Activated CD8-positive, alpha-beta memory T cell treated with anti-CD3 and anti-CD28 coated beads, Interleukin-2, amount 50 U/mL, for 4 hours (primary cell): ENCODE results near the gene CD46.

Experiments
- DNase-seq: peaks from one replicate; pipeline ENCODE4 v3.0.0-alpha.2; 2020

CD46 gene

DNA sequence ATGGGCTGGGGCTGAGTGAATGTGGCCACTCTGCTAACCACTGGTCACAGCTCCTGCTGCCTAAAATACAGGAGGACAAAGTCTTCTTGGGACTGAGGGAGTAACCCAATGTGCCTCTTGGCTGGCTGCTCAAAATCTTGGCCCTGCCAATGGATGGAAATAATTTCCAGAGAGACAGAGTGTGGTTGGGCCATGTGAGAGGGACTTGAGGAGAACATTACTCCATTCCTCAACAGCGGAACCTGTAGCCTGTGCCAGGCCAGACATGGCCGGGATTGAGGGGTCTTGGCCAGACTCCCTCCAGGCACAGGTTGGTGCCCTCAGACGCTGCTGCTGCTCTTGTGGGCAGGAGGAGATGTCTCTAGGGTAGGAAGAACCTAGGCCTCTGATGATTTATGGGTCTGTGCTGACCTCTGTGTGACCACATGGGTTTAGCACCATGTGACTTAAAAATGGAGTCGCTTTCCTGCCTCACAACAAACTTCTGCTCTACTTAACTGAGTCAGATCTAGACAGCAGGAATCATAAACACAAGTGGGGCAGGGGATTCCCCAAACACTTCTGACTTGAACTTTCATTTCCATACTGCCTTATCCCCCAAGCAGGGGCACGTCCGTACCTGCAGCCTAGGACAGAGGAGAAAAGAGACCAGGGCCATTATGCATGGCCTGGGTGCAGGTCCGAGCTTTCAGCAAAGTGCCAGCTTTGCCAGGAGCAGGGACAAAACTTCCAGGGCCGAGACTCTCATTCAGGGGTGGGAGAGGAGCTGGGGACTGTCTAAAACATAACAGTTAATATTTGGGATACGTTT, 79.9 kb downstream of the CD46 start:
- DNase-seq: peak; percentile 37

DNA sequence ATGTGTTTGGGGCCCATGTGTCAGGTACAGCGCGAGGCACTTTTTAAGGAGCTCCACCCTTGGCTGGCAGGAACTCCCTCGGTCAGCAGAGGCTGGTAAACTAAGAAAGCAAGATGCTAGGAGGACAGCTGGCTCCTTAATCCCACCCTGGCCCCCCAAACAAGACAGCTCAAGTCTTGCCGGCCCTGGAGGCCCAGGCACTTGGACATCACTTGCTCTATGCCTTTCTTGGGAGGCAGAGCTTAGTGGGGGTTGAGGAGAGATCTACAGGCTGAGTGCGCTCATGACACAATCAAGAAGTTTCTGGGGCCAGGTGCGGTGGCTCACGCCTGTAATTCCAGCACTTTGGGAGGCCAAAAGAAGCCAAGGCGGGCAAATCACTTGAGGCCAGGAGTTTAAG, 80.9 kb downstream of the CD46 start:
- DNase-seq: no peak

- DNase-seq: no peak
Observed at GRCh38 chr1:207833381-207833780, 81.5 kb downstream of the CD46 start.

DNA sequence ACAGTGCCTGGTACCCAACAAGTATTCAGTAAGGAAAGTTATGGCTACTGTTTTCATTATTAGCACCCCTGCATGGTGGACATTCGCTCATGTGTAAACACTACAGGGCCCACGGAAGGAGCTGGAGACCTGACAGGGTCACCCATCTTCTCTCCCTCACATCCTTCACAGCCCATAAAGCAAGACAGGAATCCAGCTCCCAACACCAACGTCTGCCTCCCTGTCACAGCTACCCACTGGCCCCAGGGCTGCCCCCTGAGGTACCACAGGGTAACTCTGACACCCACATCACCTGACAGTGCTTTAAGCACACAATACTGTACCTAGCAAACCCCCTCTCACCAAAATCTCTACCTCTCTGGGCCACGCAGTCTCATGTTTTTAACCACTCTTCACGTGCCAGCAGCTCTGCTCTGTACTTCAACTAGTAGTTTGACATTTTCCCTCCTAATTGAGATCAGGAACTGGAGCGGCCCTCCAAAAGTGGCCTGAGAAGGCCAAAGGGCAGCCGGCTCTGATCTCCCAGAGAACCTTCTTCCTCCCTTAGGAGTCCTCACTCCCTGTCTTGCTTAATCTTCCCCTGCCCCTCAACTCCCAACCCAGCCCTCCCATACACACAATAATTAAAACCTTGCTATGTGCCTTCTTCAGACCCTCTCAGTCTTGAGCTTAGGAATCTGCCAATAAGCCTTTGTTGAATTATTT, 82.3 kb downstream of the CD46 start:
- no peak for DNase-seq

DNA sequence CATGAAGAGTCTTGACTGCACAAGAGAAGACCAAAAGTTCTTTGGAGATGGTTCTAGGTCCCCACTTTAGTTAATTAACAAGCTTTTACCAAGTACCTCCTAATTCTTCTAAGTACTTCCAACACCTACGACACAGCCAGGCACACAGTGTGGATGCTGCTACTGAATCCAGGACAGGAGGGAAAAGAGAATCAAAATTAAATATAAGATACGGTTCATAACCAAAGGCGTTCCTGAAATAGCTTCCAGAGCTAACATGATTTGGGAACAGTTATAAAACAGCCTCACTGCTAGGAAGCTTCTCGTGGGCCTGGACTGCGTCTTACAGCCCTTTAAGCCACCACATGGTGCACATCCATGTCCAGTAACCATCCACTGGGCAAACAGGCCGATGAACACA, 84.1 kb downstream of the CD46 start:
- no peak for DNase-seq

GRCh38 chr1:207836591-207837347, 84.9 kb downstream of the CD46 start:
- DNase-seq: no peak

GRCh38 chr1:207837673-207838072, 85.8 kb downstream of the CD46 start:
- no peak for DNase-seq

GRCh38 chr1:207838156-207839082, 86.6 kb downstream of the CD46 start:
- DNase-seq: no peak

DNA sequence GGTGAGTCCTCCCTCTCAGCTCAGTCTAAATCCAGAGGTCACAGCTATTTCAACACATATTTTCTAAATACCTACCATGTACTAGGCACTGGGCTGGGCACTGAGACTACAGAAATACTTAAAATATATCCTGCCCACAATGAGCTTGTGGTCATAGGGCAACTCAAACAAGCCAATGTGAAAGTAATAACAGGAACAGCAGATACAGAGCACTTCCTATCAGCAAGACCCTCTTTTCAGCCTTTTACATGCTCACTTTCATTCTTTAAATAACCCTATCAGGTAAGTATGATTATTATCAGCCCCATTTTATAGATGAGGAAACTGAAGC, 87.2 kb downstream of the CD46 start:
- no peak for DNase-seq

GRCh38 chr1:207840380-207840779, 88.5 kb downstream of the CD46 start:
- no peak for DNase-seq

GRCh38 chr1:207841293-207841692, 89.4 kb downstream of the CD46 start:
- no peak for DNase-seq

DNA sequence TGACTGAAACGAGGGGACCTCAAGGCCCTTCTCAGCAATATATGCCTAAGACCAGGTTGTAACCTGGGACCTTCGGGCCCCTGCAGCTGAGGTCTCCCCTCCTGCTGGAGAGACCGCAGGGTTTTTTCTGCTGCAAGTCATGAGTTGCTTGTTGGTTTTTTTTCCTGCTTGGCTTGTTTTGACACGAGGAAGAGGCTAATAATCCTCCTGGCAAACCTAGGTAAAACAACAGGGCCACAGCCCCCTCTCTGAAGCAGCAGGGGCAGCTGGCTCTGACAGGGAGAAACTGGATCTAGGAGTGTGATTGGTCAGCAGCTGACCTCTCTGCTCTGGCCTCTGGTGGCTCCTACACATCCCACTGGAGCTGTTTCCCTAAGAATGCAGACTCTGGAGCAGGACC, 90.0 kb downstream of the CD46 start:
- DNase-seq: no peak

DNA sequence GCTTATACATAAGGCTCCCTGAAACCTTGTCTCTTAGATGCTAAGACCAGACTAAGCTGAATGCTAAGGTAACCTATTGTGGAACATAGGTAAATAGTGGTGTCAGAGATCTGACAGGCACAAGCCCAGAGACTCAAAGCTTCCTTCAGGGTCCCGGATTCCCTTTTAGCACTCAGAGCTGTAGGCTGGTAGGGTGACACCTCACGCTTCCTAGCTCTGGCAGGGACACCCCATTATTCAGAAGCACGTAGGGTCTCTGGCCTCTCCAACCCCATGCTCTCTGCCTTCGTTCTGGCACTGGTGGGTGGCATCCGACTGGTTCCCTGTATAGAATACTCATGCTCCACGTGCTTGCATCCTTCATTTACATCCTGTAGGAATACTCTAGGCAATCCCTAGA, 90.7 kb downstream of the CD46 start:
- DNase-seq: no peak

- DNase-seq: no peak
Observed at GRCh38 chr1:207844371-207844770, 92.5 kb downstream of the CD46 start.
